ENCODE results near the gene CCM2. TPM values are rescaled to one million over a fixed set of nuclear protein-coding genes. Genes with fewer than 3 reads are reported as not detected.

Gene CCM2
- total RNA-seq, 1 experiment from 2014 or later = 43.9 TPM

- H3K4me3 ChIP-seq (ENCODE audit: insufficient read depth, low read depth, low read length) = no peak overlapping the region
- no peaks in the 10 kb centered on the region for H3K27me3 ChIP-seq (ENCODE audit: control insufficient read depth, insufficient read depth, low read length)
- DNase-seq = no peak
- no peaks in the 10 kb centered on the region for H3K36me3 ChIP-seq (replicated peaks; ENCODE audit: control insufficient read depth, insufficient read depth, low read length)
These were observed 24.5 kb upstream of the CCM2 start for GRCh38 chr7:44975331-44976039.

GRCh38 chr7:44976040-44976745 lies 23.8 kb upstream of the CCM2 start:
- Histone ChIP-seq H3K4me3 (ENCODE audit: insufficient read depth, low read depth, low read length) (no peak overlapping the region), H3K27me3 (ENCODE audit: control insufficient read depth, insufficient read depth, low read length) (no peaks in the 10 kb centered on the region), H3K36me3 (replicated peaks; ENCODE audit: control insufficient read depth, insufficient read depth, low read length) (no peaks in the 10 kb centered on the region)
- DNase-seq = no peak

- Histone ChIP-seq H3K27me3 (ENCODE audit: control insufficient read depth, insufficient read depth, low read length) (no peaks in the 10 kb centered on the region), H3K4me3 (ENCODE audit: insufficient read depth, low read depth, low read length) (no peak overlapping the region), H3K36me3 (replicated peaks; ENCODE audit: control insufficient read depth, insufficient read depth, low read length) (peaks cover 1% of the 10 kb centered on the region; the same call in 1 of the 2 replicates)
- peak; percentile 23 for DNase-seq
These were observed 23.2 kb upstream of the CCM2 start for GRCh38 chr7:44976746-44977196.

- Histone ChIP-seq H3K36me3 (replicated peaks; ENCODE audit: control insufficient read depth, insufficient read depth, low read length) (peaks cover 1% of the 10 kb centered on the region; the same call in 1 of the 2 replicates), H3K27me3 (ENCODE audit: control insufficient read depth, insufficient read depth, low read length) (no peaks in the 10 kb centered on the region), H3K4me3 (ENCODE audit: insufficient read depth, low read depth, low read length) (no peak overlapping the region)
- peak; percentile 28 for DNase-seq
These were observed 22.6 kb upstream of the CCM2 start for GRCh38 chr7:44977304-44977958.

GRCh38 chr7:44977959-44978335 lies 22.1 kb upstream of the CCM2 start:
- no peak overlapping the region for H3K4me3 ChIP-seq (ENCODE audit: insufficient read depth, low read depth, low read length)
- DNase-seq = no peak
- peaks cover 7% of the 10 kb centered on the region for H3K36me3 ChIP-seq (replicated peaks; ENCODE audit: control insufficient read depth, insufficient read depth, low read length)
- H3K27me3 ChIP-seq (ENCODE audit: control insufficient read depth, insufficient read depth, low read length) = no peaks in the 10 kb centered on the region

GRCh38 chr7:44978511-44979366 lies 21.3 kb upstream of the CCM2 start, which contains the start of gene MYO1G:
TSS of gene MYO1G (minus strand) at chr7:44979015. CDS start at chr7:44978961, 54 bp downstream.
- peaks cover 15% of the 10 kb centered on the region for H3K36me3 ChIP-seq (replicated peaks; ENCODE audit: control insufficient read depth, insufficient read depth, low read length)
- no peak within 1 kb of the TSS for H3K4me3 ChIP-seq (ENCODE audit: insufficient read depth, low read depth, low read length)
- DNase-seq = peak; percentile 35
- H3K27me3 ChIP-seq (ENCODE audit: control insufficient read depth, insufficient read depth, low read length) = no peaks in the 10 kb centered on the region

GRCh38 chr7:44979481-44980392 lies 20.3 kb upstream of the CCM2 start:
- peaks cover 24% of the 10 kb centered on the region for H3K36me3 ChIP-seq (replicated peaks; ENCODE audit: control insufficient read depth, insufficient read depth, low read length)
- peak; percentile 51 for DNase-seq
- no peak overlapping the region for H3K4me3 ChIP-seq (ENCODE audit: insufficient read depth, low read depth, low read length)
- H3K27me3 ChIP-seq (ENCODE audit: control insufficient read depth, insufficient read depth, low read length) = no peaks in the 10 kb centered on the region

- H3K4me3 ChIP-seq (ENCODE audit: insufficient read depth, low read depth, low read length) = no peak overlapping the region
- H3K27me3 ChIP-seq (ENCODE audit: control insufficient read depth, insufficient read depth, low read length) = no peaks in the 10 kb centered on the region
- DNase-seq = peak; percentile 21
- peaks cover 32% of the 10 kb centered on the region for H3K36me3 ChIP-seq (replicated peaks; ENCODE audit: control insufficient read depth, insufficient read depth, low read length)
These were observed 19.5 kb upstream of the CCM2 start for GRCh38 chr7:44980393-44981034.

GRCh38 chr7:44981035-44981706 lies 18.8 kb upstream of the CCM2 start:
- Histone ChIP-seq H3K36me3 (replicated peaks; ENCODE audit: control insufficient read depth, insufficient read depth, low read length) (peaks cover 36% of the 10 kb centered on the region), H3K4me3 (ENCODE audit: insufficient read depth, low read depth, low read length) (no peak overlapping the region), H3K27me3 (ENCODE audit: control insufficient read depth, insufficient read depth, low read length) (no peaks in the 10 kb centered on the region)
- peak; percentile 35 for DNase-seq

- no peaks in the 10 kb centered on the region for H3K27me3 ChIP-seq (ENCODE audit: control insufficient read depth, insufficient read depth, low read length)
- DNase-seq = no peak
- peaks cover 36% of the 10 kb centered on the region for H3K36me3 ChIP-seq (replicated peaks; ENCODE audit: control insufficient read depth, insufficient read depth, low read length)
- H3K4me3 ChIP-seq (ENCODE audit: insufficient read depth, low read depth, low read length) = no peak overlapping the region
These were observed 17.5 kb upstream of the CCM2 start for GRCh38 chr7:44982535-44982923.

- DNase-seq = no peak
- Histone ChIP-seq H3K36me3 (replicated peaks; ENCODE audit: control insufficient read depth, insufficient read depth, low read length) (peaks cover 36% of the 10 kb centered on the region), H3K4me3 (ENCODE audit: insufficient read depth, low read depth, low read length) (no peak overlapping the region), H3K27me3 (ENCODE audit: control insufficient read depth, insufficient read depth, low read length) (no peaks in the 10 kb centered on the region)
These were observed 17.0 kb upstream of the CCM2 start for GRCh38 chr7:44982970-44983369.

GRCh38 chr7:44983742-44984477 lies 16.1 kb upstream of the CCM2 start:
- H3K4me3 ChIP-seq (ENCODE audit: insufficient read depth, low read depth, low read length) = no peak overlapping the region

More at GRCh38 chr7:44983742-44984477, 16.1 kb upstream of the CCM2 start:
- DNase-seq = no peak
- H3K36me3 ChIP-seq (replicated peaks; ENCODE audit: control insufficient read depth, insufficient read depth, low read length) = peaks cover 36% of the 10 kb centered on the region
- H3K27me3 ChIP-seq (ENCODE audit: control insufficient read depth, insufficient read depth, low read length) = no peaks in the 10 kb centered on the region

All from H7 (cell line).